Measurements from ENCODE around the gene HSF2BP.

DNA sequence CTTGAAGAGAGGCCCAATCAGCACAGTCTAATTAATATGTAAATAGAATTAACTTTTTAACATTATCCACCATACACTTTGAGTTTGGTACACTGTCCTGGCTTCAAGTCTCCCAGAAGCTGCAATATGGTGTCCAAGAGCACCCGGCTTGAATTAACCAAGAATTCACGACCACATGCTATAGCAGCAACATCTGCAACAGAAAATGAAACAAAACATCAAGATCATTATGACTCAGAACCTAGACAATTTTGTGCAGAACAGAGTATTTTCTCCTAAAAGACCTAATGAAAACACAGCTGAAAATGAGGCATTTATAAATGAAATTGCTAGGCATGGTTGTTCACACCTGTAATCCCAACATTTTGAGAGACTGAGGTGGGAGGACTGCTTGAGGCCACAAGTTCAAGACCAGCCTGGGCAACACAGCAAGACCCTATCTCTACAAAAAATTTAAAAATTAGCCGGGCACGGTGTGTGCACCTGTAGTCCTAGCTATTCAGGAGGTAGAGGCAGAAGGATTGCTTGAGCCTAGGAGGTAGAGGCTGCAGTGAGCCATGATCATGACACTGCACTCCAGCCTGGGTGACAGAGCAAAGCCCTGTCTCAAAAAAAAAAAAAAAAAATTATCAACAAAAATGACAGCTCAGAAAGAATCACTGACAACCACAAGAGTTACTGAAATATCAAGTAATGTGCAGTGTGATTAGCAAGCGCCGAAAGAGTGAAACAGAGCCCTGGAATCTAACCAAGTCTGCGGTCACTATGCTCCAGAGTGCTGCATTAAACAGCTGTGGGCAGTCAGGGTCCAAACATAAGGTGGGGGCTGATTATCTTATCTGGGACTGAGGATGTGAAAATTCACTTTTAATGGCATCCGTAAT, 45.3 kb downstream of the HSF2BP start:
- TF ChIP-seq, protein P1, sequence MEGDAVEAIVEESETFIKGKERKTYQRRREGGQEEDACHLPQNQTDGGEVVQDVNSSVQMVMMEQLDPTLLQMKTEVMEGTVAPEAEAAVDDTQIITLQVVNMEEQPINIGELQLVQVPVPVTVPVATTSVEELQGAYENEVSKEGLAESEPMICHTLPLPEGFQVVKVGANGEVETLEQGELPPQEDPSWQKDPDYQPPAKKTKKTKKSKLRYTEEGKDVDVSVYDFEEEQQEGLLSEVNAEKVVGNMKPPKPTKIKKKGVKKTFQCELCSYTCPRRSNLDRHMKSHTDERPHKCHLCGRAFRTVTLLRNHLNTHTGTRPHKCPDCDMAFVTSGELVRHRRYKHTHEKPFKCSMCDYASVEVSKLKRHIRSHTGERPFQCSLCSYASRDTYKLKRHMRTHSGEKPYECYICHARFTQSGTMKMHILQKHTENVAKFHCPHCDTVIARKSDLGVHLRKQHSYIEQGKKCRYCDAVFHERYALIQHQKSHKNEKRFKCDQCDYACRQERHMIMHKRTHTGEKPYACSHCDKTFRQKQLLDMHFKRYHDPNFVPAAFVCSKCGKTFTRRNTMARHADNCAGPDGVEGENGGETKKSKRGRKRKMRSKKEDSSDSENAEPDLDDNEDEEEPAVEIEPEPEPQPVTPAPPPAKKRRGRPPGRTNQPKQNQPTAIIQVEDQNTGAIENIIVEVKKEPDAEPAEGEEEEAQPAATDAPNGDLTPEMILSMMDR (IDR thresholded peaks at IDR 0.05): no peak
- TF ChIP-seq POLR2A (IDR thresholded peaks at IDR 0.05): no peak

All from tibial nerve (tissue), 3 donors.